Measurements from ENCODE around the gene DDX24.
"Not testable (repeated sequence)": the region's sequence is repeated elsewhere in the genome, so short reads cannot be mapped to it uniquely, and the experiment has no call there.

Gene DDX24

DNA sequence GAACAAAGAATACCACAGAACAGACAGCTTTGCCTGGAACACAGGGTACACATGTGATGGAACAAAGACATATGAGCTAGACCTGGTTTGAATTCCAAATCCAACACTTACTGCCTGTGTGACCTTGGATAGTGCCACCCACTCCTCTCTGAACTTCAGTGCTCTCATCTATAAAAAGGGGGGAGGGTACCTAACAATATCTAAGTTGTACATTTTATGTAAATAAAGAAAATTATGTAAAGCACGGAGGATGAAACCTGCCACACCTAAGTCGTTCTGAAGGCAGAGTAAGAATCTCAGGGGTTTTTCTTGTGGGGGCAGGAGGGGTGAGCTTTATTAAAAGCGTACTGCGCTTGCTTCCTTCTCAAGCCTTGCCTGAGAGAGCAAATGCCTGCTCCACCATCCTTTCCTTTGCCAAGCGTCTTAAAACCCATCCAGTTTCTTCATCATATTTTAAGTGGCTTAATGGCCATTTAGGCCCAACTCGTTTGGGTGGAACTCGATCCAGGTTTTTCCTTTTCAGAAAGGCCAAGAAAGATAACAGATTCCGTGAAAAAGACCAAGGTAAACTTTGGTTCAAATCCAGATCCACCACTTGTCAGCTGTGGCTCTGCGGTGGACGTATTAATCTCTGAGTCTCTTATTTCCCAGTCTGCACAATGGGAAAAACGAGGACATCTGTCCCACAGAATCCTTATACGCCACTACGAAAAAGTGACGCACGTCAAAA lies 946 bp downstream of the DDX24 start:
- DNase-seq: no peak

DNA sequence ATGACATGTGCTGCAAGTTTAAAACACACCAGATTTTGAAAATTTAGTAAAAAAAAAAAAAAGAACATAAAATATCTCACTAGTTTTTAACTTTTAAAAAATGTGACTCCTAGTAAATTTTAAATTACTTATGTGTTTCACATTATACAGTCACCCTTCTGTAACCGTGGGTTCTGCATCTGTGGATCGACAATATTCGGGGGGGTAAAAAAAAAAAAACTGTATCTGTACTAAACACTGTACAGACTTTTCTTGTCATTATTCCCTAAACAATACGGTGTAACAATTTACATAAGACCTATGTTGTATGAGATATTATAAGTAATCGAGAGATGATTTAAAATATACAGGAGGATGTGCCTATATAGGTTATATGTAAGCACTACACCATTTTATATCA lies 3.2 kb downstream of the DDX24 start:
- DNase-seq: no peak

DNA sequence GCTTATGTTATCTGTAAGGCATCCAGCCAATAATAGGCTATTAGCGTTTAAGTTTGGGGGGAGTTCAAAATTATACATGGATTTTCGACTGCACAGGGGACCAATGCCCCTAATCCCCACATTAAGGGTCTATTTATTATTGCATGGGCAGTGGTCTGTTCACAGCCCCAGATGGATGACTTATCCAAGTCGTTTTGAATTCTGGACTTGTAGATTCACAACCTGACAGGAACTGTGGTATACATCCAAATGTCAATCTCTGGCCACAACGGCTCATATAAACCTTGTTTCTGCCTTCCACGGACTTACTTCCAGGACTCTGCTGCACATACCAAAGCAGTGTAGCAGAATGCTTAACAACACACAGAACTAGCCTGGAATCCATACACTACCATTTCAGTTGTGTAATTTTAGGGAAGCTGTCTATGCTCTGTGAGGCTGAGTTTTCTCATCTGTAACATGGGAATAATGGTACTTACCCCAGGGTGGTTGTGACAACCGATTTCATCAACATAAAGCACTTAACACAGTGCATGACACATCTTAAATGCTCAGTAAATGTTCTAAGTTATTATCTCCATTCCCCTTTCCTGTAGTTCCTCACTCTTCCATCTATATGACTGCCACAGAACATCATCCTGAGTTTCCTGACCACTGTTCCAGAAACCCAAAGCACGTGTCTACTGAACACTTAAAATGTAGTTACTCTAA lies 3.7 kb downstream of the DDX24 start:
- no peak for DNase-seq

DNA sequence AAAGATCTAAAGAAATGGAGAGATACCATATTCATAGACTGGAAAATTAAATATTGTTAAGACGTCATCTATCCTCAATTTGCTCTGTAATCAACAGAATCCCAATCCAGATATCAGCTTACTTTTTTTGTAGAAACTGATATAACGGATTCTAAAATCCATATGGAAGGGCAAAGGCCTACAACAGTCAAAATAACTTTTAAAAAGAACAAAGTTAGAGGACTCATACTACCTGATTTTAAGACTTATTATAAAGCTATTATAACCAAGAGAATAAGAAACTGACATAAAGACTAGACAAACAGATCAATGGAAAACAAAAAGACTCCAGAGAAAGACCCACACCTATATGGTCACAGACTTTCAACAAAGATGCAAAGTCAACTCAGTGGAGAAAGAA lies 6.0 kb downstream of the DDX24 start:
- no peak for DNase-seq

DNA sequence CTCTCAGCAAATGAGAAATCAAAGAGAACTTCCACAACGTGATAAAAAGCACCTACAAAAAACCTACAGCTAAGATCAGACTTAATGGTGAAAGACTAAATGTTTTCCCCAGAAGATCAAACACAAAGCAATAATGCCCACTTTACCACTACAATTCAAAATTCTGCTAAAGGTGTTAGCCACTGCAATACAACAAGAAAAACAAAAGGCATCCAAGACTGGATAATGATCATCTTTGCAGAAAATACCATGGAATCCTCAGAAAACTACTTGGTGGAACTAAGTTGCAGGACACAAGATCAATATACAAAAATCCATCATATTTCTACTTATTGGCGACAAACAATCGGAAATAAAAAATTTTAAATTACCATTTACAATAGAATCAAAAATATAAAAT lies 6.5 kb downstream of the DDX24 start:
- DNase-seq: no peak

DNA sequence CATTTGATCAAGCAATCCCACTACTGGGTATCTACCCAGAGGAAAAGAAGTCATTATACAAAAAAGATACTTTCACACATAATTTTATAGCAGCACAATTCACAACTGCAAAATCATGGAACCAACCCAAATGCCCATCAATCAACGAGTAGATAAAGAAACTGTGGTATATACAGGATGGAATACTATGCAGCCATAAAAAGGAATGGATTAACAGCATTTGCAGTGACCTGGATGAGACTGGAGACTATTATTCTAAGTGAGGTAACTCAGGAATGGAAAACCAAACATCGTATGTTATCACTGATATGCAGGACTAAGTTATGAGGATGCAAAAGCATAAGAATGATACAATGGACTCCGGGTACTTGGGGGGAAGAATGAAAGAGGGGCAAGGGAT lies 8.9 kb downstream of the DDX24 start:
- not testable (repeated sequence) for DNase-seq

DNA sequence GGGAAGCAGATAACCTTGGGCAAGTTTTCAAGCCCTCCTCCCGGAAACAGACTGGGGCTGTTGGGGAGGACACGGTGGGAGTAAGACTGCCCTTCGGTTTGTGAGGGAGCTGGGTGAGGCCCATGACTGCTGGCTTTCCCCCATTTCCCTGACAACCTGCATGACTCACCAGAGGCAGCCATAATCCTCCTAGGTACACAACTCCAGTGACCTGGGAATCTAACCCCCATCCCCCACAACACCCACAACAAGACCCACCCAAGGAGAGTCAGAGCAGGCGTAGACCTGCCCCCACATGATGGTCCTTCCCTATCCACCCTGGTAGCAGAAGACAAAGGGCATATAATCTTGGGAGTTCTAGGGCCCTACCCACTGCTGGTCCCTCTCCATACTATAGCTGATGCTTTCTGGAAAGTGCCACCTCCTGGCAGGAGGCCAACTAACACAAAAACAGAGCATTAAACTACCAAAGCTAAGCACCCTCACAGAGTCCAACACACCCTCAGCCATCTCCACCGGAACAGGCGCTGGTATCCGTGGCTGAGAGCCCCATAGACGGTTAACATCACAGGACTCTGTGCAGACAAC lies 14.8 kb downstream of the DDX24 start:
- DNase-seq: no peak

DNA sequence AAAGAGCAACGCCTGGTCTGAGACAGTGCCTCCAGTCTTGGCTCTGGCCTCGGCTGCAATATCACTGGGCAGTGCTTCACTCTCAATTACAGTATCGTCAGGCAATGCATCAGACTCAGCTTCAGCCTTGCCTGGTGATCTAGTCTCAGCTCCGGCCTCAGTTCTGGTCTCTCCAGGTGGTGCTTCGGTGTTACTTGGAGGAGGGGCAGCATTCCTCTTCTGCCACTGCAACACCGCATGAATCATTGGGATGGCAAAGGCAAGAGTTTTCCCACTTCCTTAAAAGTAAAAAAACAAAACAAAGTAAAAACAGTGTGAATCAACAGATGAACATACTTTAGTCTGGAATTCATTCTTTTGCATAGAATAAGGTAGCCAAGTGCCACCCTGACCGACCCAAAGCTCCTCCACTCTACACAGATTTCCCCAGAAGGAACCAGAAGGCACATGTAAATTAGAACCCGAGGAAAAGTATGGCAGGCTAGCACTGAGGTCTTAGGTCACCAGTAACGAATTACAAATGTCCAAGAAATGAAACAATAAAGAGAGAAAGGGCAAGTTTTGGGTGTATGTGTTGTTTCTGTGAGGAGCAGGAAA lies 18.6 kb downstream of the DDX24 start:
- DNase-seq: no peak

DNA sequence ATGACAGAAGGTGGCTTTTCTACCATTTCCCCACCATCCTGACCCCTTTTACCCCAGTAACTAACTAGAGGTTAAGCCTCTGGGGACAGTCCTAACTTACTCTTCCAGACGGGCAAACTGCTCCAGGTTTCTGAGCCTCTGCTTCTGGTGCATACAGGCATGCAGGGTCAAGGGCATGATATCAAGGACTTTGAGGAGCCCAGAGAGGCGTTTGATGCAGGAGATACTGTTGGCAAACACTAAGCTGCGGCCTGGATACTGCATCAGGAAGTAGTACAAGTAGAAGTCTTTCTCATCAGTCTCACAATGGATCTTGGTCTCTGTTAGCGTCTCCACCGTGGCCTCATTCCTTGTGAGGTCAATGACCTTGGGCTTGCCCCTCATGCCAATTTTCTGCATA lies 21.0 kb downstream of the DDX24 start:
- no peak for DNase-seq

DNA sequence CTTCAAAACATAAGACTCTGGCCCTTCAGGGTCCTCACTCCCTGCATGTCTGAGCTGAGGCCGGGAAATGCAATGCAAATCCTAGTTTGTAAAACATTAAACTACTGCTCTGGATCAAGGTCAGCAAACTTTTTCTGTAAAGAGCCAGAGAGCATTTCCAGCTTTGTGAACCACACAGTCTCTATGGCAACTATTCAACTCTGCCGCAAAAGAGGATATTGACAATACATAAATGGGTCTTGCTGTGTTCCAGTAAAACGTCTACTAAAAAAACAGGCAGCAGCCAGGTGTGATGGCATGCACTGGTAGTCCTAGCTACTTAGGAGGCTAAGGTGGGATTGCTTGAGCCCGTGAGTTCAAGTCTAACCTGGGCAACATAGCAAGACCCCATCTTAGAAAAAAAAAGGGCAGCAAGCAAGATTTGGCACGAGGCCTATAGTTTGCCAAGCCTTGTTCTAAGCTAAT lies 22.3 kb downstream of the DDX24 start:
- no peak for DNase-seq

DNA sequence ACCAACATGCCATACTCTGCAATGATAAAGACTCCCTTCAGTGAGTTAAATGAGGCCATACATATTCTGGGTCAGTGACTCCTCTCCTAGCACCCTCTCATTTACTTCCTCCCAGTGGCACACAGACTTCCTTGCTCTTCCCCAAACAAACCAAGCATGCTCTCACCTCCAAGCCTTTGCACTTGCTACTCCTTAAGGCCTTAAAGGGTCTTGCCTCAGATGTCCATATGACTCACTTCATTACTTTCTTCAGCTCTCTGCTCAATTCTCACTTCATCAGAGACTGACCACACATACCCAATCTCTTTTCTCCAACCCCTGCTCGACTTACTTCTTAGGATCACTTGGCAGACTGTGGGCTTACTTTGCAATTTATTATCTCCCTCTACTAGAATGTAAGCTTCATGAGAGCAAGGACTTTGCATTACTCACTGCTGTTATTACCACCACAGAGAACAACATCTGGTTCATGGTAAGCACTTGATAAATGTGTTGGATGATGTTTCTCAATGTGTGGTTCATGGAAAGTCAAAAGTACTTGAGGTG lies 22.8 kb downstream of the DDX24 start:
- no peak for DNase-seq

DNA sequence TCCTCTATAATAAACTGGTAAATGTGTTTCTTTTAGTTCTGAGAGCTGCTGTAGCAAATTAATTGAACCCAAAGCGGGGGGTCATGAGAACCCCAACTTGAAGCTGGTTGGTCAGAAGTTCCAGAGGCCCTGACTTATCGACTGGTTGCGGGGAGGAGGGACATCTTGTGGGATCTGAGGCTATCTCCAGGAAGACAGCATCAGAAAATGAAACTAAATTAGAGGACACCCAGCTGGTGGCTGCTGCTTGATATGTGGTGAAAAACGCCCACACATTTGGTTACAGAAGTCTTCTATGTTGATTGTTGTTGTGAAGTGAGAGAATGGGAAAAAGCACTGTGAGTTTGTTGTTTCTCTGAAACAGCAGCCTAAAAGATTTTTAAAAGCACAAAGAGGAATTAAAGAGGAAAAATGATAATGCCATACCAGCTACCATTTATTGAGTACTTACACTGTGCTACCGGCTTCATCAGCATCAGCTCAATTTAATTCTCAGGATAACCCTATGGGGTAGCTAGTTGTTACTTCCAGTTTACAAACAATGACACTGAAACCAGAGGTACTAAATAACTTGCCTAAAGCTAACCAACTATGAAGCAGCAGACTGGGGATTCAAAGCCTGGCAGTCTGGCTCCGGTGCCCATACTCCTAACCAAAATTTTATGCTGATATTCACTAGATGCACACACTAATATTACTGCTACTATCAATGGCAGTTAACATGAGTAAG lies 24.3 kb downstream of the DDX24 start:
- no peak for DNase-seq

DNA sequence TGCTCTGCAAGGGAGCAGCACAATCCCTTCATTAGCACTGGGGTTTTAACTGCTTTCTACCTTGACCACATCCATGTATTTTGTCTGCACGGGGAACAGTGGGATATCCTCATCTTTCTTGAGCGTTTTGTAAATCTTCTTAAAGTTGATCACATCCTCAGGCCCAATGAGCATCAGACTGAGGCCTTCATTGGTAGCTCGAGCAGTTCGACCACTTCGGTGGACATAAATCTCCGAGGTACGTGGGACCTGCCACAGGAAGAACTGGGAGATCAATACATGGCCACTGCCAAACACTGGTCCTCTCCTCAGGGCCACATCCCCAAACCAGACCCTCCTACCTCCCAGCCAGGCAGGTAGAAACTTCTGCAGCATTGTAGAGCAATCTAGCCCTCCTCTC lies 26.1 kb downstream of the DDX24 start:
- DNase-seq: no peak

DNA sequence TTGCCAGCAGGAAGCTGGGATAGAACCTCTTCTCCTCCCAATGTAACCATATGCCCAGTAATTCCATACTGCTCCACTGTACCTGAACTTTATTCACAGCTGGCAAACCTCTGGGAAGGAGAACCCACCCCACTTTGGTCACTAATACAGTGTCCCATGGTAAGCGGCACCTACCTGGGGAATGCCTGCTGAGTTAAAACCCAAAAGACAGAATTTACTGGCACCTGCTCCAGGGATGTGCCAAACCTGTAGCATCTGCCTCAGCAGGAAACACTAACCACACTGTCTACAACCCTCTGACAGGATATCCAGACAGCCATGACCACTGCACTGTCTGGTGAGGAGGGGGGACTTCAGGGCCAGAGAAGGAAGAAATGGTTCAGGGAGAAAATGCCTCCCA lies 26.6 kb downstream of the DDX24 start:
- no peak for DNase-seq

DNA sequence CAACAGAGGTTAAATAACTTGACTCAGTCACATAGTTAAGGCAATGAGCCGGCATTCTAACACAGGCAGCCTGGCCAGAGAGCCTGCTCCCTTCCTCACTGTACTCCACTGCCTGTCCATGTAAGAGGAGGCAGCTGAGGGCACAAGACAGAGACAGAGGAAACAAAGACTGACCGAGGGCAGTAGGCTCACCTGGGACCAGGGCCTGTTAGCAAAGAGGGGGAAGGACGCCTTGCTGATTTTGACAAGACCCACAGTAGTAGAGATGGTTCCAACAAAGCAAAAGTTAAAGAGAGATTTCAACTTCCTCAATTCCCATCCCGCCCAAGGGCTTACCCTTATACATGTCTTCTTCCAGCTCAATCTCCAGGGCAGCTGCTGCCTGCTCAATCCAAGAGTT lies 28.3 kb downstream of the DDX24 start:
- DNase-seq: no peak

DNA sequence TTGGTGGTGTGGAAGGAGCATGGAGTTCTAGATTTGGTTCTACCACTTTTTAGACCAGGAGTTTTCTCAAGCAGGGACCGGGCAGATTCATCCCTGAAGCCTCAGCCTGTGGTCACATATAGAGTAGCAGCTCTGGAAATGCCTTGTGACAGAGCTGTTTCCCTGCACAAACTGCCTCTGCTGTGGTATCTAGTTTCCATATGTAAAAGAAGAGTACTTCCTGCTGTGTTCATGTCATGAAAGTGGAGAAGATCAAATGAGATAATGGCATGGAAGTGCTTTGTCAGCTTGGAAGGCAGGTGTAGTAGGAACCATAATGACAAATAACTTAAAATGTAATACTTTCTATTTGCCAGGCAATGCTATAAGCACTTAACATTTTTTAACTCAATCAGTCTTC lies 28.8 kb downstream of the DDX24 start:
- no peak for DNase-seq

DNA sequence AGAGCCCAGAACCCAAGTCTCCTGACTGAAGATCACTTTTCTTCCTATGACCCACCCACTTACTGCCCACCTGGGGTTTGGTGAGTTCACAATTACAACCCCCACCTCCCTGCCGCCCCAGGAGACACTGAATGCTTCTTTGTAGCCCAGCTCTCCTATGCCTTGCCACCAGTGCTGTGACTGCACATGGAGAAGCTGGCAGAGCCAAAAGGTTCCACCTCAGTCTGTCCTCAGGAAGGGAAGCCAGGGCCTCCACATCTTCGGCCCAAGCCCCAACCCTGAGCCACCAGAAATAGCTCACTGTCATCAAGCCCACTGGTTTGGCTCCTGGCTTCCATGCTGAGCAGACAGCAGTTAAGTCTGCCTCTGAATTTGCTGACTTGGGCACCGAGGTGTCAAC lies 29.2 kb downstream of the DDX24 start:
- DNase-seq: no peak

DNA sequence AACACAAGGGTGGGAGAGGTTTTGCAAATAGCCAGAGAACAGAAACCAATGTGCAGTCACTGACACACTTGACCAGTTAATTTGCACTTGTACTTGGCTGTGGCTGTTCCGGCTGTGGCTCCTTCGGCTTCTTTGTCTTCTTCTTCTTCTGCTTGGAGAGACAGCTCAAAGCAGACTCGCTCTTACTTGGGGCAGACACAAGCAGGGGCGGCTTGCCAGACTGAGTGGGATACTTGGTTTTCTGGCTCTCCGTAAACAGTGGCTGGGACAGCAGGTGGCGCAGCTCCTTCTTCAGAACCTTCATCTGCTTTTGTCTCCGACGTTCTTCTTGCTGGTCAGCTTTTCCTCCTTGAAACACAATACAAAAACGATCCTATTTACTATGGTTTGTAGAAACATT lies 29.9 kb downstream of the DDX24 start:
- DNase-seq: no peak

DNA sequence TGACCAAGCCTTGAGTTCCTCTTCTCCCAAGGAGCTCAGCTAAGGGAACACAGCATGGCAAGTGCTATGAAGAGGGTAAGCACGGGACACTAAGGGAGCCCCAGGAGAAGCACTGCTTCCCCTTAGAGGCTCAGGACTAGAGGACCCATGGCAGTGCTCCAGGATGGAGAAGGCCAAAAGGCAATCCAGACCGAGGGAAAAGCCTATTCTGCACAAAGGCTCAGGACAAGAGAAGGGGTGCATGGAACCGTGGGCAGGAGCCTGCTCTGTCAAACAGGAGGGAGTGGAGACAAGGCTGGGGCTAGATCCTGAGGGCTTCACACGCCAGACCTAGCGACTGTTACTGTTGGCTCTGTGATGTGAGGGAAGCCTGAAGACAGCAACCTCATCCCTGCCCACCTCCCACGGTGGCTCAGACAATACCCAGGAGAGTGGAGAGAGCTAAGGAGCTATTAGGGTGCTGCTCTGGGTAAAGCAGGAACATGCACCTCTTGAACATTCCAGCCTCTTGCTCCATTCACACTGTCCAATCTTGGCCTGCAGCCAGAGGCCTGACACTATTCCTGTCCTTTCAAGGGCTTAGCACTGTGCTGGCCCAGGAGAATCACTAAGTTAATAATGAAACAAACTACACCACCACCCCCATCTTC lies 30.6 kb downstream of the DDX24 start:
- no peak for DNase-seq

DNA sequence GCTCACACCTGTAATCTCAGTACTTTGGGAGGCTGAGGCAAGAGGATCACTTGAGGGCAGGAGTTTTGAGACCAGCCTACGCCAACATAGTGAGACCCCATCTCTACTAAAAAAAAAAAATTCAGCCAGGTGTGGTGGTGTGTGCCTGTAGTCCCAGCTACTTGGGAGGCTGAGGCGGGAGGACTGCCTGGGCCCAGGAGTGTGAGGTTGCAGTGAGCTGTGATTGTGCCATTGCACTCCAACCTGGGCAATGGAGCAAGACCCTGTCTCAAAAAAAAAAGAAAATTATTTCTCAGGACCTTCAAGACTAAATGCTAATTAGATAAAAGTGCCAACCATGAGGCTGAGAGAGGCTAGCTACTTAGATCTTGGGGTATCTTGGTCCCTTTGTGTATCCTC lies 31.4 kb downstream of the DDX24 start:
- DNase-seq: no peak

DNA sequence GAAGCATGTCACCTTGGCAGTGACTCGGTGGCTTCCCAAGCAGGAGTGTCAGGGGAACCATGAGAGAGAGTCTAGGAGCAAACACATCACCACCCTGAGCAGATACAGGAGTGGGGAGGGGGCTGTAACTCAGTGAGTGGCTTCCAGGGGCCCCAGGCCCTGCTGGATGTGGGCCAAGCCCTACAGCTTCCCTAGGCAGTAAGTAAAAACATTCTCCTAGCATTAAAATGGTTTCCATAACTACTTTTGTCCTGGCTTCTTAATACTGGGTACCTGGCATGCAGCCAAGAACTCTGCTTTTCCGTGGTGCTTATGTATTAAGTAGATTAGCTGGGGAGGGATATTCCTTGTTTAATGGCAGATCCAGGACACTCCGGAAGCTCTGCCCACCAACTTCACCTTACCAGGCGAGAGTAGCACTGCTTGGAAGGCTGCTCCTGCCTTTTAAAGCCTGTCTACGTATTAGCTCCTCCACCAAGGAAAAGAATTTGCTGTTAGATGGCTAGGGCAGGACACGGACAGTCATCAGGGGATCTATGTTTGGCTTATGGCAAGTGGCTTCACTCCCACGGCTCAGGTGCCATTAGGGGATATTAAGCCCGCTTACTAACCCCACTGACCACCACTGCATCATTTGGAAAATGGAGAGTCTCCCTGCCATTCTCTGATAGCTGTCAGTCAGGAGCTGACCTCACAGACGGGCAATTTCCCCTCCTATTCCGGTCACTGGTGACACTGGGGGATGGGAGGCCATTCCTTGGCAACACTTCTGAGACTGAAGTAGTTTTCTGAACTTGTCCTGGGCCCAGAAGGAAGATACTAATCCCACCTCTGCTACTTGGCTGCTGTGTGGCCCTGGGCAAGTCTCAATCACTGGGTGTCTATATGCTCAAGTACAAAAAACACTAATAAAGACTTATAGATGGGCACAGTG lies 32.0 kb downstream of the DDX24 start:
- DNase-seq: no peak
